GM23338 (cell line): ENCODE data around the gene ZFHX2. TPM values are rescaled to one million over a fixed set of nuclear protein-coding genes. Genes with fewer than 3 reads are reported as not detected.
A peak's percentile ranks its signal among the peaks of the same experiment; 100 is the strongest.

Source experiments
- ATAC-seq: fragments of 200-7000 bp; cut with Tn5 transposase; 3 replicates; pipeline ENCODE4 v1.9.1; 2020
- DNase-seq: peaks from one replicate; pipeline ENCODE4 v3.0.0-alpha.2; 2015; ENCODE audit warnings: low spot score
- H2AFZ ChIP-seq: fragments of 200-600 bp; sonication (generic); 2 replicates; pipeline ENCODE4 v1.8.0; 2016; ENCODE audit warnings: antibody characterized with exemption, mild to moderate bottlenecking, moderate library complexity
- H3F3A ChIP-seq: fragments of 200-600 bp; sonication (generic); replicated peaks from 2 replicates; pipeline ENCODE4 v1.8.0; 2017; ENCODE audit warnings: antibody characterized with exemption, mixed run types, low read depth
- H3K27ac ChIP-seq: fragments of 200-600 bp; sonication (generic); 2 replicates; pipeline ENCODE4 v1.6.1; 2016; ENCODE audit warnings: low read depth
- H3K27me3 ChIP-seq: fragments of 200-600 bp; sonication (generic); 2 replicates; pipeline ENCODE4 v1.8.0; 2016; ENCODE audit warnings: mild to moderate bottlenecking, mixed run types, moderate library complexity; ENCODE audit not compliant: insufficient read depth
- H3K36me3 ChIP-seq: fragments of 200-600 bp; sonication (generic); 2 replicates; pipeline ENCODE4 v1.8.0; 2016; ENCODE audit warnings: mild to moderate bottlenecking; ENCODE audit not compliant: insufficient read depth
- H3K4me1 ChIP-seq: fragments of 200-600 bp; sonication (generic); 2 replicates; pipeline ENCODE4 v1.8.0; 2016; ENCODE audit warnings: mild to moderate bottlenecking, moderate library complexity; ENCODE audit not compliant: insufficient read depth
- H3K4me2 ChIP-seq: fragments of 200-600 bp; sonication (generic); 2 replicates; pipeline ENCODE4 v1.7.1; 2017; ENCODE audit warnings: mixed run types
- H3K4me3 ChIP-seq: fragments of 200-600 bp; sonication (generic); 2 replicates; pipeline ENCODE4 v1.6.1; 2016; ENCODE audit warnings: mixed run types
- H3K79me2 ChIP-seq: fragments of 200-600 bp; sonication (generic); replicated peaks from 2 replicates; pipeline ENCODE4 v1.8.0; 2017; ENCODE audit warnings: mild to moderate bottlenecking; ENCODE audit not compliant: insufficient read depth
- H3K9me2 ChIP-seq: fragments of 200-600 bp; sonication (generic); 2 replicates; pipeline ENCODE4 v1.8.0; 2017; ENCODE audit not compliant: insufficient read depth
- H4K20me1 ChIP-seq: fragments of 200-600 bp; sonication (generic); replicated peaks from 2 replicates; pipeline ENCODE4 v1.8.0; 2017; ENCODE audit warnings: mild to moderate bottlenecking; ENCODE audit not compliant: insufficient read depth
- H3K27ac Mint-ChIP-seq: 2 replicates; pipeline ENCODE4 v1.8.0; 2020; ENCODE audit warnings: inconsistent platforms, mild to moderate bottlenecking, moderate library complexity, mixed read lengths
- H3K27me3 Mint-ChIP-seq: 3 replicates; pipeline ENCODE4 v1.8.0; 2022; ENCODE audit warnings: low read depth, mild to moderate bottlenecking, moderate library complexity, mixed read lengths, inconsistent platforms; ENCODE audit not compliant: insufficient read depth, poor library complexity
- H3K36me3 Mint-ChIP-seq: 3 replicates; pipeline ENCODE4 v1.8.0; 2021; ENCODE audit warnings: low read depth, mild to moderate bottlenecking, inconsistent platforms, moderate library complexity, mixed read lengths
- H3K4me1 Mint-ChIP-seq: 3 replicates; pipeline ENCODE4 v1.8.0; 2020; ENCODE audit warnings: mild to moderate bottlenecking, inconsistent platforms, mixed read lengths
- H3K4me3 Mint-ChIP-seq: 3 replicates; pipeline ENCODE4 v1.8.0; 2021; ENCODE audit warnings: moderate library complexity, mild to moderate bottlenecking, inconsistent platforms, mixed read lengths
- H3K9me3 Mint-ChIP-seq: 3 replicates; pipeline ENCODE4 v1.8.0; 2020; ENCODE audit warnings: moderate library complexity, mild to moderate bottlenecking, inconsistent platforms, mixed read lengths
- CTCF ChIP-seq, 2 experiments: fragments of 200-600 bp in 1 of 2; sonication (generic) in 1 of 2; conservative IDR thresholded peaks; 2 replicates each; pipeline versions ENCODE4 v1.5.1 to v1.6.1; 2016 to 2017; ENCODE audit warnings: antibody characterized with exemption in 2 of 2, low read depth in 2 of 2, mild to moderate bottlenecking in 2 of 2, moderate library complexity in 1 of 2
- EZH2phosphoT487 ChIP-seq: fragments of 200-600 bp; sonication (generic); IDR thresholded peaks from one replicate; pipeline ENCODE4 v1.8.1; 2018; ENCODE audit warnings: antibody characterized with exemption; ENCODE audit not compliant: unreplicated experiment
- POLR2AphosphoS5 ChIP-seq: IDR thresholded peaks from 2 replicates; pipeline ENCODE4 v1.6.1; 2016; ENCODE audit warnings: antibody characterized with exemption, low read depth
- STAT1 ChIP-seq: IDR thresholded peaks from one replicate; pipeline ENCODE4 v1.6.1; 2016; ENCODE audit warnings: antibody characterized with exemption; ENCODE audit not compliant: unreplicated experiment
- polyA plus RNA-seq: library from polyadenylated mRNA; unstranded; fragments of >200 nt; fragmentation: Nextera tagmentation; extraction: Ambion mirVana; gene quantifications from 2 replicates; pipeline ENCODE4 v1.2.1, GENCODE V29; 2016
- total RNA-seq: library from RNA; depleted of rRNA; stranded (reverse); fragments of >200 nt; shearing (Covaris generic); gene quantifications from 2 replicates; pipeline ENCODE4 v1.2.3, GENCODE V29; 2014
- TF ChIP-seq, protein P1 (sequence below): fragments of 250-450 bp; sonication (Bioruptor Pico); IDR thresholded peaks from 2 replicates; pipeline ENCODE4 v1.5.0; 2020; ENCODE audit warnings: mild to moderate bottlenecking, moderate library complexity

ZFHX2 gene
- total and polyA plus RNA-seq, 2 experiments from 2014 or later: 11.6 to 18.5 TPM

- Histone ChIP-seq H3K4me1 (peaks cover 31% of the 10 kb centered on the region), H3K36me3 (no peaks in the 10 kb centered on the region), H4K20me1 (peaks cover 2% of the 10 kb centered on the region; the same call in 1 of the 2 replicates), H3F3A (peaks cover 15% of the 10 kb centered on the region), H3K9me2 (no peaks in the 10 kb centered on the region), H3K4me2 (peak overlapping the region; percentile 86), H3K27me3 (no peaks in the 10 kb centered on the region), H3K4me3 (peak overlapping the region; percentile 43), H3K27ac (peak overlapping the region; percentile 78; the same call in 1 of the 2 replicates), H2AFZ (no peak overlapping the region), H3K79me2 (no peaks in the 10 kb centered on the region)
- H3K4me3 Mint-ChIP-seq: peak overlapping the region; percentile 96
- peaks cover 36% of the 10 kb centered on the region for H3K27me3 Mint-ChIP-seq
- DNase-seq (peak; percentile 79), ATAC-seq (peak; percentile 27)
- H3K4me1 Mint-ChIP-seq: peaks cover 49% of the 10 kb centered on the region
- peaks cover 4% of the 10 kb centered on the region; the same call in 1 of the 3 replicates for H3K9me3 Mint-ChIP-seq
- peaks cover 31% of the 10 kb centered on the region for H3K36me3 Mint-ChIP-seq
- H3K27ac Mint-ChIP-seq: peak overlapping the region; percentile 53; the same call in 1 of the 2 replicates
- no peak for TF ChIP-seq POLR2AphosphoS5
- TF ChIP-seq, protein P1, sequence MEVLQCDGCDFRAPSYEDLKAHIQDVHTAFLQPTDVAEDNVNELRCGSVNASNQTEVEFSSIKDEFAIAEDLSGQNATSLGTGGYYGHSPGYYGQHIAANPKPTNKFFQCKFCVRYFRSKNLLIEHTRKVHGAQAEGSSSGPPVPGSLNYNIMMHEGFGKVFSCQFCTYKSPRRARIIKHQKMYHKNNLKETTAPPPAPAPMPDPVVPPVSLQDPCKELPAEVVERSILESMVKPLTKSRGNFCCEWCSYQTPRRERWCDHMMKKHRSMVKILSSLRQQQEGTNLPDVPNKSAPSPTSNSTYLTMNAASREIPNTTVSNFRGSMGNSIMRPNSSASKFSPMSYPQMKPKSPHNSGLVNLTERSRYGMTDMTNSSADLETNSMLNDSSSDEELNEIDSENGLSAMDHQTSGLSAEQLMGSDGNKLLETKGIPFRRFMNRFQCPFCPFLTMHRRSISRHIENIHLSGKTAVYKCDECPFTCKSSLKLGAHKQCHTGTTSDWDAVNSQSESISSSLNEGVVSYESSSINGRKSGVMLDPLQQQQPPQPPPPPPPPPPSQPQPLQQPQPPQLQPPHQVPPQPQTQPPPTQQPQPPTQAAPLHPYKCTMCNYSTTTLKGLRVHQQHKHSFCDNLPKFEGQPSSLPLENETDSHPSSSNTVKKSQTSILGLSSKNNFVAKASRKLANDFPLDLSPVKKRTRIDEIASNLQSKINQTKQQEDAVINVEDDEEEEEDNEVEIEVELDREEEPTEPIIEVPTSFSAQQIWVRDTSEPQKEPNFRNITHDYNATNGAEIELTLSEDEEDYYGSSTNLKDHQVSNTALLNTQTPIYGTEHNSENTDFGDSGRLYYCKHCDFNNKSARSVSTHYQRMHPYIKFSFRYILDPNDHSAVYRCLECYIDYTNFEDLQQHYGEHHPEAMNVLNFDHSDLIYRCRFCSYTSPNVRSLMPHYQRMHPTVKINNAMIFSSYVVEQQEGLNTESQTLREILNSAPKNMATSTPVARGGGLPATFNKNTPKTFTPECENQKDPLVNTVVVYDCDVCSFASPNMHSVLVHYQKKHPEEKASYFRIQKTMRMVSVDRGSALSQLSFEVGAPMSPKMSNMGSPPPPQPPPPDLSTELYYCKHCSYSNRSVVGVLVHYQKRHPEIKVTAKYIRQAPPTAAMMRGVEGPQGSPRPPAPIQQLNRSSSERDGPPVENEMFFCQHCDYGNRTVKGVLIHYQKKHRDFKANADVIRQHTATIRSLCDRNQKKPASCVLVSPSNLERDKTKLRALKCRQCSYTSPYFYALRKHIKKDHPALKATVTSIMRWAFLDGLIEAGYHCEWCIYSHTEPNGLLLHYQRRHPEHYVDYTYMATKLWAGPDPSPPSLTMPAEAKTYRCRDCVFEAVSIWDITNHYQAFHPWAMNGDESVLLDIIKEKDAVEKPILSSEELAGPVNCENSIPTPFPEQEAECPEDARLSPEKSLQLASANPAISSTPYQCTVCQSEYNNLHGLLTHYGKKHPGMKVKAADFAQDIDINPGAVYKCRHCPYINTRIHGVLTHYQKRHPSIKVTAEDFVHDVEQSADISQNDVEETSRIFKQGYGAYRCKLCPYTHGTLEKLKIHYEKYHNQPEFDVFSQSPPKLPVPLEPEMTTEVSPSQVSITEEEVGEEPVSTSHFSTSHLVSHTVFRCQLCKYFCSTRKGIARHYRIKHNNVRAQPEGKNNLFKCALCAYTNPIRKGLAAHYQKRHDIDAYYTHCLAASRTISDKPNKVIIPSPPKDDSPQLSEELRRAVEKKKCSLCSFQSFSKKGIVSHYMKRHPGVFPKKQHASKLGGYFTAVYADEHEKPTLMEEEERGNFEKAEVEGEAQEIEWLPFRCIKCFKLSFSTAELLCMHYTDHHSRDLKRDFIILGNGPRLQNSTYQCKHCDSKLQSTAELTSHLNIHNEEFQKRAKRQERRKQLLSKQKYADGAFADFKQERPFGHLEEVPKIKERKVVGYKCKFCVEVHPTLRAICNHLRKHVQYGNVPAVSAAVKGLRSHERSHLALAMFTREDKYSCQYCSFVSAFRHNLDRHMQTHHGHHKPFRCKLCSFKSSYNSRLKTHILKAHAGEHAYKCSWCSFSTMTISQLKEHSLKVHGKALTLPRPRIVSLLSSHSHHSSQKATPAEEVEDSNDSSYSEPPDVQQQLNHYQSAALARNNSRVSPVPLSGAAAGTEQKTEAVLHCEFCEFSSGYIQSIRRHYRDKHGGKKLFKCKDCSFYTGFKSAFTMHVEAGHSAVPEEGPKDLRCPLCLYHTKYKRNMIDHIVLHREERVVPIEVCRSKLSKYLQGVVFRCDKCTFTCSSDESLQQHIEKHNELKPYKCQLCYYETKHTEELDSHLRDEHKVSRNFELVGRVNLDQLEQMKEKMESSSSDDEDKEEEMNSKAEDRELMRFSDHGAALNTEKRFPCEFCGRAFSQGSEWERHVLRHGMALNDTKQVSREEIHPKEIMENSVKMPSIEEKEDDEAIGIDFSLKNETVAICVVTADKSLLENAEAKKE (CRISPR knock-in tag): no peak
- TF ChIP-seq CTCF (conservative IDR thresholded peaks at IDR 0.05; ENCODE audit: low read depth in 2 of 2): peak; percentile 64 to 69
- no peak for TF ChIP-seq EZH2phosphoT487
- no peak for TF ChIP-seq STAT1
Observed at GRCh38 chr14:23568600-23569331, 17.2 kb upstream of the ZFHX2 start.
